ENCODE results near the gene TMEM120A.

GRCh38 chr7:75993689-75994387 is 557 bp downstream of the TMEM120A start:
- TF ChIP-seq CTCF (IDR thresholded peaks at IDR 0.05) (no peak), POLR2A (IDR thresholded peaks at IDR 0.05) (no peak), EP300 (IDR thresholded peaks at IDR 0.05) (no peak)

Data from gastroesophageal sphincter (tissue), 3 donors.